GM06990 (cell line): ENCODE measurements around the gene SNRPA.

ENCODE experiments used
- DNase-seq: peaks from one replicate; pipeline ENCODE4 v3.0.0-alpha.2; 2011; ENCODE audit not compliant: insufficient read length; ENCODE audit errors: extremely low read depth
- H3K27me3 ChIP-seq: replicated peaks from 2 replicates; pipeline ENCODE4 v1.6.0; 2011; ENCODE audit warnings: low read length; ENCODE audit not compliant: control insufficient read depth, insufficient read depth
- H3K36me3 ChIP-seq: 2 replicates; pipeline ENCODE4 v1.5.1; 2011; ENCODE audit warnings: low read length; ENCODE audit not compliant: control insufficient read depth, insufficient read depth
- H3K4me3 ChIP-seq: replicated peaks from 2 replicates; pipeline ENCODE4 v1.5.1; 2011; ENCODE audit warnings: low read depth, mild to moderate bottlenecking, control low read depth, low read length
- TF ChIP-seq, protein P1 (sequence below): IDR thresholded peaks from 2 replicates; pipeline ENCODE4 v1.5.1; 2011; ENCODE audit warnings: low read length, control low read depth, mild to moderate bottlenecking, inconsistent platforms; ENCODE audit not compliant: insufficient read depth, poor library complexity, severe bottlenecking

The SNRPA gene

DNA sequence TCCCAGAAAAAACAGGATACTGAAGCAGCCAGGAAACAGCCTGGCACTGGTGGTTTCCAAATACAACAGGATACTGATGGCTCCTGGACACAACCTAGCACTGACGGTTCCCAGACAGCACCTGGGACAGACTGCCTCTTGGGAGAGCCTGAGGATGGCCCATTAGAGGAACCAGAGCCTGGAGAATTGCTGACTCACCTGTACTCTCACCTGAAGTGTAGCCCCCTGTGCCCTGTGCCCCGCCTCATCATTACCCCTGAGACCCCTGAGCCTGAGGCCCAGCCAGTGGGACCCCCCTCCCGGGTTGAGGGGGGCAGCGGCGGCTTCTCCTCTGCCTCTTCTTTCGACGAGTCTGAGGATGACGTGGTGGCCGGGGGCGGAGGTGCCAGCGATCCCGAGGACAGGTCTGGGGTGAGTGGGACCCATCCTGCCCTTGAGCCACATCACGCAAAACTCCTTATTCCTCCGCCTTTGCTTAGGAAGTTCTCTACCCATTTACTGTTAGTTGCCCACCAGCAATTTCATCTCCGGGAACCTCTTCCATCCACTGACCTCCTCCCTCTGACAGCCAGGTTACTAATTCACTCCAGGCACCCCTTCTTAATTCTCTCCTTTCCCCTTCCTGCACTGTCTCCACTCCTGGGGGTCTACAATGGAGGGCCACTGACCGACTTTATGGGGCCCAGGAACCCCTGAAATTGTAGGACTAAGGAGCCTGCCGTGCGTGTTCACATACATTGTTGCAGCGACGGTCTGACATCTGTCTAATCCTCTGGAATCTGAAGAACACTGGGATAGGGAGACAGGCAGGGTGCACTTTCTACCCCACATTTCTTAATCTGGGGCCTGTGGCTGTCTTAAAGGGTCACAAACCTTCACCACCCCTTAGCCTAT is 32.9 kb upstream of the SNRPA start:
- TF ChIP-seq, protein P1, sequence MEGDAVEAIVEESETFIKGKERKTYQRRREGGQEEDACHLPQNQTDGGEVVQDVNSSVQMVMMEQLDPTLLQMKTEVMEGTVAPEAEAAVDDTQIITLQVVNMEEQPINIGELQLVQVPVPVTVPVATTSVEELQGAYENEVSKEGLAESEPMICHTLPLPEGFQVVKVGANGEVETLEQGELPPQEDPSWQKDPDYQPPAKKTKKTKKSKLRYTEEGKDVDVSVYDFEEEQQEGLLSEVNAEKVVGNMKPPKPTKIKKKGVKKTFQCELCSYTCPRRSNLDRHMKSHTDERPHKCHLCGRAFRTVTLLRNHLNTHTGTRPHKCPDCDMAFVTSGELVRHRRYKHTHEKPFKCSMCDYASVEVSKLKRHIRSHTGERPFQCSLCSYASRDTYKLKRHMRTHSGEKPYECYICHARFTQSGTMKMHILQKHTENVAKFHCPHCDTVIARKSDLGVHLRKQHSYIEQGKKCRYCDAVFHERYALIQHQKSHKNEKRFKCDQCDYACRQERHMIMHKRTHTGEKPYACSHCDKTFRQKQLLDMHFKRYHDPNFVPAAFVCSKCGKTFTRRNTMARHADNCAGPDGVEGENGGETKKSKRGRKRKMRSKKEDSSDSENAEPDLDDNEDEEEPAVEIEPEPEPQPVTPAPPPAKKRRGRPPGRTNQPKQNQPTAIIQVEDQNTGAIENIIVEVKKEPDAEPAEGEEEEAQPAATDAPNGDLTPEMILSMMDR: no peak
- Histone ChIP-seq H3K27me3 (no peaks in the 10 kb centered on the region), H3K36me3 (no peaks in the 10 kb centered on the region; the same call in none of the 2 replicates), H3K4me3 (peak overlapping the region; percentile 82)
- DNase-seq: no peak

DNA sequence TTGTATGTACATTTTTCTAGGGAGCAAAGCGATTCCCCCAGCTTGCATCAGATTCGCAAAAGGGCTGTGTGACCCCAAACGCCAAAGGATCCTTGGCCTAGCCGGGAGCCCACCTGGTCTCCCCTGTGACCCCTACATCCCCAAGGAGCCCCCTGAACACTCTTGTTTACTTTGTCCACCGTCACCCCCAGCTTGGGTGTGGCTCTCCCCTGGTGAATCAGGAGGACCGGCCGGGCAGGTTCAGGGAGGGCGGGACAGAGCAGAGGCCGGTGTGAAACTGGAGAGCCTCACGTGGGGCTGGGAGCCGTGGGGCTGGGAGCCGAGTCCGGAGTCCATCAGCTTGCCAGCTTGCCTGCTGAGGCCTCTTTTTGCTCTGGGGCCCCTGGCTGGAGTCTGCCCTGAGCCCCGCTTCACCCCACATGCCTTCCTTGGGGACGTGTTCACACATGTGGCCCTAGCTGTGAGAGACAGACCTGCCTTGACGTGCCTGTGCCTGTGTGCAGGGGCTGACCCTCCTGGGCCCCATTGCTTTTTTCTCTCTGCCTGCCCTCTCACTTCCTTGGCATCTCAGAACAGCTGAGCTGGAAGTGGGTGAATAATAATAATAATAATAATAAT is 32.1 kb upstream of the SNRPA start:
- DNase-seq: peak; percentile 49
- Histone ChIP-seq H3K4me3 (peak overlapping the region; percentile 82), H3K27me3 (no peaks in the 10 kb centered on the region), H3K36me3 (no peaks in the 10 kb centered on the region; the same call in none of the 2 replicates)
- TF ChIP-seq, protein P1: no peak

DNA sequence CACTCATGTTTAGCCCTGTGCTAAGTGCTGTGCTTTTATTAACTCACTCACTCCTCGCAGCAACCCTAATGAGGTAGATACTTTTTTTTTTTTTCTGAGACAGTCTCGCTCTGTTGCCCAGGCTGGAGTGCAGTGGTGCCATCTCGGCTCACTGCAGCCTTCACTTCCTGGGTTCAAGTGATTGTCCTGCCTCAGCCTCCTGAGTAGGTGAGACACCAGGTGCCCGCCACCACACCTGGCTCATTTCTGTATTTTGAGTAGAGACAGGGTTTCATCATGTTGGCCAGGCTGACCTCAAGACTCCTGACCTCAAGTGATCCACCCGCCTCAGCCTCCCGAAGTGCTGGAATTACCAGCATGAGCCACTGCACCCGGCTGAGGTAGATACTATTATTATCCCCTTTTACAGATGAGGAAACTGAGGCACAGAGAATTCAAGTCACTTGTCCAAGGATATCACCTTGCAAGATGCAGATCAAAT is 31.5 kb upstream of the SNRPA start:
- H3K36me3 ChIP-seq: no peaks in the 10 kb centered on the region; the same call in none of the 2 replicates
- TF ChIP-seq, protein P1: no peak
- H3K4me3 ChIP-seq: peak overlapping the region; percentile 82
- no peaks in the 10 kb centered on the region for H3K27me3 ChIP-seq
- no peak for DNase-seq

DNA sequence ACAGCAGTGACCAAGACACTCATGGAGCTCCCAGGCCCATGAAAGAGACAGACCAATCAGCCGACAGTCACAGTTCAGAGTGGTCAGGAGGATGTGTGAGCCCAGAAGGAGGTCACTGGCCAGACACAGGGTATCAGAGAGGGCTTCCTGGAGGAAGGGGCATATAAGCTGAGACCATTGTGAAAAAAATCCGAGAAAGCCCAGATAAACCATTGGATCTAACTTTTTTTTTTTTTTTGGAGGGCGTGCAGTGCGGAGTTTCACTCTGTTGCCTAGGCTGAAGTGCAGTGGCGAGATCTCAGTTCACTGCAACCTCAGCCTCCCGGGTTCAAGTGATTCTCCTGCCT is 29.9 kb upstream of the SNRPA start:
- H3K36me3 ChIP-seq: peaks cover 3% of the 10 kb centered on the region
- no peak for DNase-seq
- TF ChIP-seq, protein P1: no peak
- H3K27me3 ChIP-seq: no peaks in the 10 kb centered on the region
- no peak overlapping the region for H3K4me3 ChIP-seq

DNA sequence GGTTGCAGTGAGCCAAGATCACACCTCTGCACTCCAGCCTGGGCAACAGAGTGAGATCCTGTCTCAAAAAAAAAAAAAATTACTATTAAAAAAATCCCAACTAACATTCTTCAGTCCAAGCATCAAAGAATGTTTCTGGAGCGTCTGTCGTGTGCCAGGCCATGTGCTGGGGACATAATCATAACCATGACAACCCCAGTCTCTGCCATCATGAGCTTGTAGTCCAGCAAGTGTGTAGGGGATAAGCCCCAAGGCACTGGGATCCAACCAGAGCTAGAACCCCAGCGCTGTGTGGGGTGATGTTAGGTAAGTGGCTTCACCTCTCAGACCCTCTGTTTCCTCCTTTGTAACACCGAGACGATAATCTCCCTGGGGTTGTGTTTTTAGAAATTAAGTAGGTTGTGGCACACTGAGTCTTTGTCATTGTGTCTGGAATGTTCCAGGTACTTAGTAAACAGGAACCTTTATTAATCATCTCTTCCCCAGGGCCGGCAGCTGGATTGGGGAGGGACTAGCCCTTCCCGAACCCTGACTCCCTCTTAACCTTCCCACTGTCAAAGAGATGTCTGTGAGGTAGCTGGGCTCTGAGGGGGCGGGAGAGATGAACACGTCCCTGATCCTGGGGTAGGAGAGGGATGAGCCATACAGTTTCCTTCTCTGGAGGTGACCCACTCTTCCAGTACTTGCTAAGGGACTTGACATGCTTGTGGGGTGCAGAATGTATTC is 28.9 kb upstream of the SNRPA start:
- Histone ChIP-seq H3K36me3 (peaks cover 4% of the 10 kb centered on the region), H3K27me3 (no peaks in the 10 kb centered on the region), H3K4me3 (no peak overlapping the region)
- TF ChIP-seq, protein P1: no peak
- no peak for DNase-seq
